ENCODE measurements around the gene OR9G1. TPM values are rescaled to one million over a fixed set of nuclear protein-coding genes. Genes with fewer than 3 reads are reported as not detected.

Gene OR9G1
- total RNA-seq, 1 donor from 2014 or later, result not detected

DNA sequence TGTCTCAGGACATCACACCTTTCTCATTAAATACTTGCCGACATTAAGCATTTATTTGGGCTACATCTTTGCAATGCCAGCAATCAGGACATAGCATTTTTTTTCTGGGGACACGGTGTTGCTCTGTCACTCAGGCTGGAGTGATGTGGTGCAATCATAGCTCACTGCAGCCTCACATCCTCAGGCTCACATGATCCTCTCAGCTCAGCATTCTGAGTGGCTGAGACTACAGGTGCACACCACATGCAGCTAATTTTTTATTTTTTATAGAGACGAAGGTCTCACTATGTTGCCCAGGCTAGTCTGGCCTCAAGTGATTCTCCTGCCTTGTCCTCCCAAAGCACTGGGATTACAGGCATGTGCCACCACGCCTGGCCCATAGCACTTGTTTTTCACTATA lies 21.6 kb downstream of the OR9G1 start:
- DNase-seq (ENCODE audit: low read depth), result no peak
- TF ChIP-seq CTCF (conservative IDR thresholded peaks at IDR 0.05; ENCODE audit: low read depth, low read length), result no peak
- no peak overlapping the region for H3K4me3 ChIP-seq (ENCODE audit: low read depth, low read length)

DNA sequence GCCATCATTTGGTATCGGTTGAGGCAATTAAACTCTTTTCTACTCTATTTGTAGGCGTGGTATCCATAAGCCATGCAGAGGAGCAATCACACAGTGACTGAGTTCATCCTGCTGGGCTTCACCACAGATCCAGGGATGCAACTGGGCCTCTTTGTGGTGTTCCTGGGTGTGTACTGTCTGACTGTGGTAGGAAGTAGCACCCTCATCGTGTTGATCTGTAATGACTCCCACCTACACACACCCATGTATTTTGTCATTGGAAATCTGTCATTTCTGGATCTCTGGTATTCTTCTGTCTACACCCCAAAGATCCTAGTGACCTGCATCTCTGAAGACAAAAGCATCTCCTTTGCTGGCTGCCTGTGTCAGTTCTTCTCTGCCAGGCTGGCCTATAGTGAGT lies 41.2 kb downstream of the OR9G1 start:
- no peak for TF ChIP-seq CTCF (conservative IDR thresholded peaks at IDR 0.05; ENCODE audit: low read depth, low read length)
- DNase-seq (ENCODE audit: low read depth), result no peak
- H3K4me3 ChIP-seq (ENCODE audit: low read depth, low read length), result no peak overlapping the region

- no peak for DNase-seq (ENCODE audit: low read depth)
- H3K4me3 ChIP-seq (ENCODE audit: low read depth, low read length), result no peak overlapping the region
- no peak for TF ChIP-seq CTCF (conservative IDR thresholded peaks at IDR 0.05; ENCODE audit: low read depth, low read length)
Observed at GRCh38 chr11:56740886-56741285, 42.0 kb downstream of the OR9G1 start.

DNA sequence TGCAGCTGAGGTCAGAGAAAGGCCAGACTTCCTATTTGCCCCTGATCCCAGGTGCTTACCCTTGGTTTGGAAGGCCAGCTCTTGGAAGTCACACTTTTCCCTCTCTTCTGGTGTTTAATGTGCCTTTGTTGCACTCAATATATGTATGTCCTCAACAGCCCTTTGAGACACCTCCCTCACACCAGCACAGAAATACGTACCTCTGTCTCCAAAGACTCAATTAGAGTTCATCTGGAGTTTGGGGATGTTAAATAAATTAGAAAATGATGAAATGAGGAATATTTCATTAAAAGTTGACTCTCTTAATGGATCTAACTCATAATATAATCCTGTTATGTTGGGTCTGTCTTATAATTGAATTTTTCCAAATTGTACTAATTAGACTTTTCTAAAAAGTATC lies 49.7 kb downstream of the OR9G1 start, which contains the start of gene OR9G4:
Gene OR9G4 (minus strand): TSS at position 101 of the 400 bp plus-strand sequence. CDS start 4,931 bp downstream, outside the sequence.
- TF ChIP-seq CTCF (conservative IDR thresholded peaks at IDR 0.05; ENCODE audit: low read depth, low read length), result no peak
- no peak within 1 kb of the TSS for H3K4me3 ChIP-seq (ENCODE audit: low read depth, low read length)
- DNase-seq (ENCODE audit: low read depth), result no peak

GRCh38 chr11:56750190-56750589 lies 51.3 kb downstream of the OR9G1 start:
- DNase-seq (ENCODE audit: low read depth), result no peak
- H3K4me3 ChIP-seq (ENCODE audit: low read depth, low read length), result no peak overlapping the region
- TF ChIP-seq CTCF (conservative IDR thresholded peaks at IDR 0.05; ENCODE audit: low read depth, low read length), result no peak

- no peak for TF ChIP-seq CTCF (conservative IDR thresholded peaks at IDR 0.05; ENCODE audit: low read depth, low read length)
- H3K4me3 ChIP-seq (ENCODE audit: low read depth, low read length), result no peak overlapping the region
- DNase-seq (ENCODE audit: low read depth), result no peak
Observed at GRCh38 chr11:56751480-56751879, 52.6 kb downstream of the OR9G1 start.

Other genes with a start within 250 kb of the OR9G1 start
- not detected in 2 replicates for gene OR5M3, start 225.7 kb upstream of the OR9G1 start, total RNA-seq
- not detected in 2 replicates for gene OR5M8, start 207.7 kb upstream of the OR9G1 start, total RNA-seq
- not detected in 2 replicates for gene OR5M11, start 155.8 kb upstream of the OR9G1 start, total RNA-seq
- gene OR5M10, start 121.4 kb upstream of the OR9G1 start, total RNA-seq, result not detected in 2 replicates
- not detected in 2 replicates for gene OR5M1, start 84.2 kb upstream of the OR9G1 start, total RNA-seq
- not detected in 2 replicates for gene OR5AP2, start 56.7 kb upstream of the OR9G1 start, total RNA-seq
- gene OR5AR1, start 35.4 kb upstream of the OR9G1 start, total RNA-seq, result not detected in 2 replicates
- not detected in 2 replicates for gene OR9G4, start 49.6 kb downstream of the OR9G1 start, total RNA-seq